Inflammatory macrophage (primary cell): ENCODE results near the gene LAD1.

Experiments
- DNase-seq, 2 donors: peaks; one replicate each; pipeline ENCODE4 v3.0.0-alpha.2; 2020 to 2022

The LAD1 gene

DNA sequence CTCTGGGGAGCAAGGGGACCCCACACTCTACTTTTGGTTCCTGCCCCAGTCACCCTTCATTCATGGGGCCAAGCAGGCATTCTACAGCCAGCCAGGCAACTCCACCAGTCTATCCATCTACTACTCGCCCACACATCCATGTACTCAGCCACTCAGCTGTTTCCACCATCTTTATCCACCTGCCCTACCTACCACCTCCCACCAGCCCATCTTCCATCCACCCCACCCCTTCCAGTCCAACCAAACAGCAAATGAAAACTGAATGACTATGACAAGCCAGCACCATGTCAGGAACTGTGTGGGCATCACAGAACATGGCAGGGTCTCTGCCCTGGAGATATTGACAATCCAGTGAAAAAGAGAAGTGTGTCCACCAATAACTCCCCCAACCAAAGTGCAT is 7.9 kb downstream of the LAD1 start:
- DNase-seq, result no peak

DNA sequence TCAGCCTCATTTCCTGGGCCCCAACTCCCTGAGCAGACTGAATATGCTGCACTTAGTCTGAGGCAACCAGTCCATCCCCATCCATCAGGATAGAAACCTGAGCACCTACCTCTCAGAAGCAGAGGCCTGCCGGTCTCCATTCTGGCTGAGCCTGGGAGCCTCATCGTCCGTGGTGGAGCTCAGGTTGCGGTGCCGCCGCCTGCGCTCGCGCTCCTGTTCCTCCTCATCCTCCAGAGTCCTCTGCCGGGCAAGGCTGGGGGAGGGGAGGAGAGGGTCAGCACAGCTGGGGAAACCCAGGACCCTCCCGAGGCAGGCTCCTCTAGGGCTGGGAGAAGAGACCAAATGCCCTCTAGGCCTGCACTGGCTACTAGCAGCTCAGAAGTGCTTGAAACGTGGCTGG is 10.1 kb downstream of the LAD1 start:
- no peak for DNase-seq

GRCh38 chr1:201386208-201386607 is 12.9 kb downstream of the LAD1 start:
- DNase-seq, result no peak

DNA sequence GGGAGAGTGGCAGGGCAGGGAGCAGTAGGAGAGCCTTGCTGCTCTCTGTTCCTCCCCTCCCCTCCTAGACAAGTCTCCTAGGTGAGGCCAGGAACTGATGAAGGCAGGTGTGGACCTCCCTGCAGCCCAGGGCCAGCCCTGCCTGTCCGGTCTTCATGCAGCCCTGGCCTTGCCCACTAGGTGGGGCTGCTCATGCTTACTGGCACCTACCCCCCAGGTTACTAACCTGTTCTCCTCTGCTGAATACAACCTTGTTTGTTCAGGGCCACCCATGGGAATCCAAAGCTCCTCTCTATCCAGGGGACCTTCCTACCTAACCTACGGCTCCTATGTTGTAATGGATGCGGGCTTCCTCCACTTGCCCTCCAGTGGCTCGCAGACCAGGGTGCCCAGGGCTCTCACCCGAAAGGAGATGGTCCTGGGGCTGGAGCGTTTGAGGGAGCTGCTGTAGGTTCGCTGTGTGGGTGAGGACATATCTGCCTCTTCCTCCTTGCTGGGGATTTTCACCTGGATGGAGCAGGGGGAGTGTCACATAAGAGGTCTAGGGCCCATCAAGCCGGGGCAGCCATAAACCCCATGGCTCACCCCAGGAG is 13.7 kb downstream of the LAD1 start:
- DNase-seq, result peak; percentile 17 to 43

DNA sequence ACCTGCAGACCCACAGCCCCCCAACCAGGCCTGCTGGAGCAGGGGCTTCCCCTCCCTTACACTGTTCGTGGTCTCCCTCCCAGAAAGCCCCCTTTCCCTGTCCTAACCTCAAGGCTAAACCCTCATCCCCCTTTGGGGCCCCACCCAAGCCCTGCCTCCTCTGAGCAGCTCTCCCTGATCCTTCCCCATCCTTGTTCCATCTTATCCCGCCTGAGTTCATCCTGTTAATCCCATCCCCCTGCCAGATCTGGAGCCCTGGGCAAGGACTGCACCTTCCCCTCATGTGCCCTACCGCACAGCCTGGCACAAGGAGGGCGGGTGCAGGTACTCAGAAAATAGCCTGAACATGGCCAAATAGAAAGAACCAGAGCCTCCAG is 14.7 kb downstream of the LAD1 start:
- DNase-seq, result no peak

DNA sequence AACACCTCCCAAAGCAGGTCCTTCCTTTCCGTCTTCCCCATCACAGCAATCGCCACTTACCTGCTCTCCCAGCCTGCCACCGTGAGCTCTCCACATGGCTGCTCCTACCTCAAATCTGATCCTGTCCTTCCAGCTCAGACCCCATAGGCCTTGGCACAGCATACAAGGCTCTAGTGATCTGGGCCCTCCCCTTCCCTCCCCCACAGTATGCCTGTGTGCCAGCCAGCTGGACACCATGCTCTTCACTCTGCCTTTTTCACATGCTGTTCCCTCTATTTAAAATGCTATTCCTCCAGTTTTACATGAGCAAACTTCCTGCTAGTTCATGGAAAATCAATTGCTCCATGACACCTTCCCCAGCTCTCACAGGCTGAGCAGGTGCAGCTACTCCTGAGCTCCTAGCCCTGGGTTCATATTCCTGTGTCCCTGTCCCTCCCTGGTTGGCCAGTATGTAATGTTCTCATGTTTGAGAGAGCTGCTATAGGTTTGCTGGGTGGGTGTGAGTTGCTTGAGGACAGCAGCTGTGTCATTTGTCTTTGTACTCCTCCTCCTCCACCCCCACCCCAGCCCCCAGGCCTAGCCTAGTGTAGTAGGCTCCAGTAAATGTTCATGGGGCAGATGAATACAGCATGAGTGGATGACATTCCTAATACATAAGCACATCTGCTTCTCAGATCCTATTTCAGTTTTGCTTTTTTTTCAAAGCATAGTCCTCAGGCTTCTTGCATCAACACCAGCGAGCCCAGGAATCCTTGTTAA is 15.3 kb downstream of the LAD1 start:
- DNase-seq, result no peak

DNA sequence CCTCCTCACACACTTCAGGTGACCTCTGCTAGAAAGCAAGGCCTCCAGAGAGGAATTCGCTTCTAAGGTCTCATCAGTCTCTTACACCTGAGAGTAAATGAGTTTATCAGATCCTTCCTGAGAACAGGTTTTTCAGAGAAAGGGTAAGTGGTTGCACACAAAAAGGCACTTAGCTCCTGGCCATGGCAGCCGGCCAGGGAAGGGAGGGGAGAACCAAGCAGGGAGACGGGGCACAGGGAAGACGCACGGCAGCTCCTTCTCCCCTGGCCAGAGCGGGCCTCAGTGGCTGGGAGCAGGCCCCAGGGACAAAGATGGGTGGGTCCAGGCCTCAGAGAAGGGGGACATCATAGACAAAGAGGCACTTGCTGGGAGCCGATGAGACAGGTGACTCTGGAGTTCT is 18.0 kb downstream of the LAD1 start:
- no peak for DNase-seq

DNA sequence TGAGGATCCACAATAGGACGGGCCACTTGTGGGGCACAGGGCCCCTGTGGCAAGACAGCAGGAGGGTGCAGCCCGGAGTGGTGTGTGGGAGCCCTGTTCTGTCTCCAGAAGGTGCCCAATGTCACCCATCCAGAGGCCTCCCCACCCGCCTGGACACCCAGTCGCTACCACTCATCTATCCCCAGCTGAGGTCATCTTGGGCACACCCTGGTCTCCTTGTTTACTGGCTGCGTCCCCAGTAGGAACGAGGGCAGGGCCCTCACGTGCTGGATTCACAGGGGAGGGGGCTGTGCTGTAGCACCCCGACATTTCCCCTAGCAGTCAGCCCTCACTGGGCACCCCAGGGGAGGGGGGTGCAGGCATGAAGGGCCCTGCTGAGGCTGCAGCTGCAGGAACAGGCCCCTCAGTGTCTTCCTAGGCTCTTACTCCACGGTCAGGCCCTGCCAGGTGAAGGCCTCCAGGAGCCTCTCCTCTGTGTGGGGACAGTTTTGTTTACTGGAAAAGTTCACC is 19.3 kb downstream of the LAD1 start:
- DNase-seq, result no peak

DNA sequence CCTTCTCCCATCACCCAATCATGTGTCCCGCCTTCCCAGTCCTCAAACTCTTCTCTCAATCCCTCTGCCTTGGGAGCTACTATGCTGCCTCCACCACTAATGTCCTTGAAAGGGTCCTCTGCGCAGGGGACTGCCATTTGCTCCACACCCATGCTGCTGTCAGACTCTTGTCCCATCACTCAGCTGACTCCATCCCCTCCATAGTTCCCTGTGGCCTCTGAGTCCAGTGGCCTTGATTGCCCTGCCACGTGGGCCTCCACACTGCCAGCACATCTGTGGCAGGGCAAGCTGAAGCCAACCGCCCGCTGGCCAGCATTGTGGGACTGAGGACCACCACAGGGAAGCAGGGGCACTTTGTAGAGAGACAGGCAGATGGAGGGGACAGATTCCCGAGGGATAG is 20.3 kb downstream of the LAD1 start:
- no peak for DNase-seq

GRCh38 chr1:201377611-201378092 is 21.5 kb downstream of the LAD1 start, which contains the start of gene TNNT2:
TSS of gene TNNT2 (minus strand) at chr1:201377680. CDS start at chr1:201373254, 4,426 bp downstream.
- no peak for DNase-seq

GRCh38 chr1:201376464-201377374 is 22.4 kb downstream of the LAD1 start:
- DNase-seq, result peak; percentile 4 to 30

DNA sequence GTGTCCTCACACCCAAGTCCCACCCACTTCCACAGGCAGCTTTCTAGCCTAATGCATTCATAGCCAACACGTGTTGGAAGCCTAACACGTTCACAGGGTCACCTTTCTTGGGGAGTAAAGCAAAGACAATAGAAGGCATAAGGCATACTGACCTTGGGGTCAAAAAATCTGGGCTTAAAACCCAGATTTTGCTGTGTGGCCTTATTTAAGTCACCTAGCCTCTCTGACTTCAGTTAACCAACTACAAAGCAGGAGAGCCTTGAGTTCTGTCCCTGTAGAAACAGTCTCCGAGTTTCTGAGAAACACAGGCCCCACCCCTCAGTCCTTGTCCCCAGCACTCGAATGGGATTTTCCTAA is 23.0 kb downstream of the LAD1 start:
- DNase-seq, result no peak

- no peak for DNase-seq
These were observed 24.0 kb downstream of the LAD1 start for GRCh38 chr1:201375169-201375568.

- no peak for DNase-seq
These were observed 24.8 kb downstream of the LAD1 start for GRCh38 chr1:201374364-201374763.

DNA sequence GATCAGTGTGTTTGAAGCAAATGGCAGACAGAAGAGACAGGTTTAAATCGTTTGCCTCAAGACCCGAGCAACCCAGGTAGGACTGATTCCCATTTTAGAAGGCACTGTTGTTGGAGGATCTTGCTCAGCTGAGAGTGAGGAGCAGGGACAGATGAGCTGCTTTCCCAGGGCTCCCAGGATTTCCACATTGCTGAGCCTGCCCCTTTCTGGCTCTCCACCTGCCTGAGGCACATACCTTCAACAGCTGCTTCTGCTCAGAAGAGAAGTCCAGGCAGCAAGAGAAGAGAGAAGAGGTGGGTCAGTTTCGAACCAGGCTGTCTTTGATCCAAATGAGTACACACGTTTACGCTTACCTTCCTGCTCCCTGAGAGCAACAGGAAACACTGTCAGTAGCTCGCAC is 27.3 kb downstream of the LAD1 start:
- no peak for DNase-seq

- DNase-seq, result no peak
These were observed 27.8 kb downstream of the LAD1 start for GRCh38 chr1:201371276-201371675.

DNA sequence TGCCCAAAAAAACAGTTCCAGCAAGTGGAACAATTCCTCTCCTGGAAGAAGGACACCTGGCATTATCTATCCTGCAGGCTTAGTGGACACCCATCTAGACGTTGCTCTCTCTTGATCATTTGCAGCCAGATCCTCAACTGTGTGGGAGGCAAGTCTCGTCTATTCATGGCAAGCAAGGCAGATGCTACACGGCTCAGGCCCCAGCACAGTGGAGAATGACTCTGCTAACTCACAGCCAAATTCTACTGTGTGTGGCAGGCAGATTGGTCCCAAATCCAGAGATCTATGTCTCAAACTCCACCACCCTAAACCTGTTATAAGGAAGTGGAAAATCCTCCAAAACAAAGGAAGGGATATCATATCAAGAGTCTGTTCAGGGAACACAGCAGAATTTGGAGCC is 28.6 kb downstream of the LAD1 start:
- no peak for DNase-seq

DNA sequence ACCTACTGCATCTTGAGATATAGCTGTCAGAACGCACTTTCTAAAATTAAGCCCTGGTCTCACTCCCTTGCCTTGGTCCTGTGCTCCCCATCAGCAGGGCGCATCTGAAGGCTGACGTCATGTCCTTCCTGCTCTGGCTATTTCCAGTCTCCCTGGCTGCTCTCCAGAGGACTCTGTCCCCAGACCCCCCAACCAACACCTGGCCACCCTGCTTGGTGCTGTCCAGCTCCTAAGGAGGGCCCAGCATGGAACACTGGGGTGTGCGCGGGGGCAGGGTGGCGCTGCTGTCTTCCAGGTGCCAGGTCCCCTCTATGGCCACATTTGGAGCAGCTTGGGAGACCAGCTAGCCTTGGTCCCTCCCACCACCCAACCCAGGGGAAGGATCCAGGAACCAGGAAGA is 29.9 kb downstream of the LAD1 start:
- no peak for DNase-seq

GRCh38 chr1:201366696-201367095 is 32.4 kb downstream of the LAD1 start:
- no peak for DNase-seq

DNA sequence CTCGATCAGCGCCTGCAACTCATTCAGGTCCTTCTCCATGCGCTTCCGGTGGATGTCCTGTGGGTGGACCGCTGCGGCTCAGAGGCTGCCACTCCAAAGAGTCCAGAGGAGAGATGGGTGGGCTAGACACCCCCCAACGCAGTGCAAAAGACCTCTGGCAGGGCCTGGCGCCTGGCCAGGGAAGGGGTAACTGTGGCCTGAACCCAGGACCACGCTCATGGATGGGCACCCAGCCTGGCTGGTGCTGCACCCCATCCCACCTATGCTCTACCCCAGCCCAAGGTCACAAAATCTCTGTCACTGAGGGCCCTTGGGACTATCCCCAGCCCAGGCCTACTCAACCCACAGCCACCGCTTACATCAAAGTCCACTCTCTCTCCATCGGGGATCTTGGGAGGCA is 33.9 kb downstream of the LAD1 start:
- DNase-seq, result no peak

DNA sequence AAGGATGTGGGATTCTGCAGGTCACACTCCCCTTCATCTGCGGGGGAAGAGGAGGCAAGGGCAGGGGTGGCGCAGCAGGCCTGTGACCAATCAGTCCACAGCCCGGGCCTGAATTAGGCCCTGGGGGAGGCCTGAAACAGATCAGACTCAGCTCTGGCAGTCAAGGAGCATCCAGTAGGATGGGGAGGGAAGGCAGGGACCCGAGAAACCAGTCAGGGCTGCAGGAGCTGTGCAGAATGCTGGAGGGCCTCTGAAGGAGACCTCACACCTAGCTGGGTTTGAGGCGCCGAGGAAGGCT is 34.4 kb downstream of the LAD1 start:
- DNase-seq, result no peak

DNA sequence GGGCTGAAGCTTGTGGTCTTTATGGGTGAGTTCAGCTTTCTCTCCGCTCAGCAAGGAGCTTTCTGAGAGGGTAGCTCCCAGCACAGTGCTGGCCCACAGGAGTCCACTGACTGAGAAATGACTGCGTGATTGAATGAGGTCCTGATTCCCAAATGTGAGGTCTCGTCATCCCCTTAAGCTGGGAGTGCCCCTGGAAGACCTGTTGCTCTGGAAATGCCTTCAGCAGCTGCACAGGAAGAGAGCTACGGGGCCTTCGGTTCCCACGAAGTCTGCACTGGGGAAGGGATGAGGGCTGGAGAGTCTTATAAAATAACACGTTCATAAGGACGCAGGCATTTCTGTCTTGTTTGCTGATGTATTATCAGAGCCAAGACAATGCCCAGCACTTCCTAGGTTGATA is 35.7 kb downstream of the LAD1 start:
- DNase-seq, result no peak

GRCh38 chr1:201362906-201363305 is 36.2 kb downstream of the LAD1 start:
- DNase-seq, result no peak
